Skeletal muscle tissue (tissue), 4 donors: ENCODE data around the gene NFIX. TPM values are rescaled to one million over a fixed set of nuclear protein-coding genes. Genes with fewer than 3 reads are reported as not detected.
"Not testable (repeated sequence)": the region's sequence is repeated elsewhere in the genome, so short reads cannot be mapped to it uniquely, and the experiment has no call there.

Source experiments
- H3K27ac ChIP-seq: one replicate; pipeline ENCODE4 v1.7.0; 2013; ENCODE audit warnings: mild to moderate bottlenecking, low read depth, low read length, inconsistent platforms
- H3K27me3 ChIP-seq, 3 donors: one replicate each; pipeline ENCODE4 v1.7.0; 2013; ENCODE audit warnings: low read length in 3 of 3; ENCODE audit not compliant: control insufficient read depth in 3 of 3, insufficient read depth in 3 of 3
- H3K36me3 ChIP-seq, 3 donors: one replicate each; pipeline ENCODE4 v1.7.0; 2013; ENCODE audit warnings: low read length in 3 of 3; ENCODE audit not compliant: control insufficient read depth in 3 of 3, insufficient read depth in 3 of 3
- H3K4me1 ChIP-seq, 3 donors: one replicate each; pipeline ENCODE4 v1.7.0; 2013; ENCODE audit warnings: low read length in 3 of 3, mild to moderate bottlenecking in 3 of 3; ENCODE audit not compliant: control insufficient read depth in 3 of 3, insufficient read depth in 3 of 3
- H3K4me3 ChIP-seq, 3 donors: one replicate each; pipeline ENCODE4 v1.7.0; 2013; ENCODE audit warnings: low read length in 3 of 3
- H3K9ac ChIP-seq, 3 donors: one replicate each; pipeline ENCODE4 v1.7.0; 2013; ENCODE audit warnings: low read length in 3 of 3, mild to moderate bottlenecking in 3 of 3, moderate library complexity in 2 of 3, low read depth in 1 of 3
- H3K9me3 ChIP-seq, 3 donors: one replicate each; pipeline ENCODE4 v1.7.0; 2013; ENCODE audit warnings: low read length in 3 of 3; ENCODE audit not compliant: control insufficient read depth in 3 of 3
- total RNA-seq: library from RNA; depleted of rRNA; stranded (reverse); fragments of >200 nt; gene quantifications from one replicate; pipeline ENCODE4 v1.2.3, GENCODE V29; 2014
- donor health status: Osteomylitis.

The NFIX gene
- total RNA-seq, 1 donor from 2014 or later = 49.1 TPM

DNA sequence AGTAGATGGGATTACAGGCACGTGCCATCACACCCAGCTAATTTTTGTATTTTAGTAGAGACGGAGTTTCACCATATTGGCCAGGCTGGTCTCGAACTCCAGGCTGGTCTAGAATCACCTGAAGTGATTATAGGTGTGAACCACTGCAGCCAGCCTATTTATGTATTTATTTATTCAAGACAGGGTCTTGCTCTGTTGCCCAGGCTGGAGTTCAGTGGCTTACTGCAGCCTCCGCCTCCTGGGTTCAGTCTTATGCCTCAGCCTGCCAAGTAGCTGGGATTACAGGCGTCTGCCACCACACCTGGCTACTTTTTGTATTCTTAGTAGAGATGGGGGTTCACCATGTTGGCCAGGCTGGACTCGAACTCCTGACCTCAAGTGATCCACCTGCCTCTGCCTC is 43.2 kb upstream of the NFIX start:
- H3K27me3 ChIP-seq, H3K9ac ChIP-seq, H3K9me3 ChIP-seq, H3K4me3 ChIP-seq: not testable (repeated sequence)
- Histone ChIP-seq H3K36me3 (peaks cover 50 to 60% (median 56%) of the 10 kb centered on the region in 3 donors), H3K4me1 (peaks cover 64 to 81% (median 70%) of the 10 kb centered on the region in 3 donors), H3K27ac (peak overlapping the region; percentile 25)

DNA sequence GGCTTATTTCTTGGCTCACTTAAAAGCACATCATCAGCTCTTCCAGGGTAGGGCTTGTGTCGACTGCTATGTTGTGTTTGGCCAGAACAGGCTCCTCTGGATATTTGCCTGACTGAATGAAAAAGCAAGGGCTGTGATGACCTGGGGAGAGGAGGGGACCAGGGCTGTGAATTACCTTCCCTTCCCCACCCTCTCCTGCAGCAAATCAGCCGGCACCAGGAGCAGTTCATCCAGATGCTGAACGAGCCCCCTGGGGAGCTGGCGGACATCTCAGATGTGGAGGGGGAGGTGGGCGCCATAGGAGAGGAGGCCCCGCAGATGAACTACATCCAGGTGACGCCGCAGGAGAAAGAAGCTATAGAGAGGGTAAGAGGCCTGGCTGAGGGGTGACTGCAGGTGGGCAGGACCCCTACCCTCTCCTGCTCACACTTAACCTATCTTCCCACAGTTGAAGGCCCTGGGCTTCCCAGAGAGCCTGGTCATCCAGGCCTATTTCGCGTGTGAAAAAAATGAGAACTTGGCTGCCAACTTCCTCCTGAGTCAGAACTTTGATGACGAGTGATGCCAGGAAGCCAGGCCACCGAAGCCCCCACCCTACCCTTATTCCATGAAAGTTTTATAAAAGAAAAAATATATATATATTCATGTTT is 42.7 kb upstream of the NFIX start:
- H3K9me3 ChIP-seq = no peaks in the 10 kb centered on the region

DNA sequence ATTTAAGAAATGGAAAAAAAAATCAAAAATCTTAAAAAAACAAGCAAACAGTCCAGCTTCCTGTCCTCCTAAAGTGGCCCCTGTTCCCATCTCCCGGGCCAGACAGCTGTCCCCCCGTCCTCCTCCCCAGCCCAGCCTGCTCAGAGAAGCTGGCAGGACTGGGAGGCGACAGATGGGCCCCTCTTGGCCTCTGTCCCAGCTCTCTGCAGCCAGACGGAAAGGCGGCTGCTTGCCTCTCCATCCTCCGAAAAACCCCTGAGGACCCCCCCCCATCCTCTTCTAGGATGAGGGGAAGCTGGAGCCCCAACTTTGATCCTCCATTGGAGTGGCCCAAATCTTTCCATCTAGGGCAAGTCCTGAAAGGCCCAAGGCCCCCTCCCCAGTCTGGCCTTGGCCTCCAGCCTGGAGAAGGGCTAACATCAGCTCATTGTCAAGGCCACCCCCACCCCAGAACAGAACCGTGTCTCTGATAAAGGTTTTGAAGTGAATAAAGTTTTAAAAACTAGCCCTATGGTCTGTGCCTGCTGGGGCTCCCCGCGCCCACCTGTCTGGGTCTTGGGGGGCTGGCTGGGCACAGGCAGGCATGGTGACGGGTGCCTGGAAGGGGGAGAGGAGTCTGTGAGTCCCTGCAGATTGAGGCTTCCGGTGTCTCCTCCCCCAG is 42.0 kb upstream of the NFIX start:
- Histone ChIP-seq H3K9me3 (no peaks in the 10 kb centered on the region), H3K4me1 (peaks cover 54 to 69% (median 58%) of the 10 kb centered on the region in 3 donors), H3K27me3 (no peaks in the 10 kb centered on the region), H3K27ac (no peak overlapping the region), H3K4me3 (no peak overlapping the region), H3K36me3 (peaks cover 43 to 53% (median 48%) of the 10 kb centered on the region in 3 donors), H3K9ac (peak overlapping the region in 1 of 3 donors; percentile 16)

More for the DNA sequence above, 42.7 kb upstream of the NFIX start:
- peak overlapping the region; percentile 25 for H3K27ac ChIP-seq
- H3K36me3 ChIP-seq = peaks cover 50 to 59% (median 54%) of the 10 kb centered on the region in 3 donors
- H3K4me3 ChIP-seq = no peak overlapping the region
- peak overlapping the region in 1 of 3 donors; percentile 33 for H3K9ac ChIP-seq
- no peaks in the 10 kb centered on the region for H3K27me3 ChIP-seq
- peaks cover 59 to 76% (median 64%) of the 10 kb centered on the region in 3 donors for H3K4me1 ChIP-seq

DNA sequence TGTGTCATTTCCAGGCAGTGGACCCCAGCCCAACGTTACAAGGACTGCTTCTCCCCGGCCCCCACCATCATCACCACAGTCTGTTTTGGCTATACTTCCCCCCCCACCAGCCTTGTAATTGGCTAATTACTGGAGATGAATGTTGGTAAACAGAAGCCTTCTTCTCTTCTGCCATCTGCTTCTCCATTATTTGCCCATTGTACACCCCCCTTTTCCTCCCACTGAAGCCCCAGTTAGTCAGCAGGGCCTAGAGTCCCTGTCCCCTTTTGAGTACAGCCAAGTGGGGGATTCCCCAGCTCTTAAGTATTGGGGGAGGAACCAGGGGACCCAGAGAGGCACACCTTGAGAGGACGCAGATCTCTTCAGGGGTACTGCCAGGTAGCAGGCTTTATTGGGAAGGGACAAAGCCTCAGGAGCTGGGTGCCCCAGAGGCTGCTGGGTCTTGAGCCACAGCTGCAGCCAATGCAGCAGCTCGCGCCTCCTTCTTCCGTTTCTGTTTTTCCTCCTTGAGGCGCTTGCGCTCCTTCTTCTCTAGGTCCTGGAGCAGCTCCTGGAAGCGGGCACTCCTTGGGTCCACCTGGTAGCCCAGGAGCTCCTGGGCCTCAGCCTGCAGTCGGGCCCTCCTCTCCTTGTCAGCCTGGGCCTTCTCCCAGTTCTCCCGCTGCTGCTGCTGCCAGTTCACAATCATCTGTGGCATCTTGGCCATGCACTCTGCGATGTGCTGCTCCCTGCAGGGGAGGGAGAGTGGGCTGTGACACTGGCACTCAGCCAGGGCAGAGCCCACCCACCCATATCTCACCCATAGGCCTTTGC is 41.3 kb upstream of the NFIX start:
- H3K9ac ChIP-seq = peak overlapping the region in 1 of 3 donors; percentile 16
- no peaks in the 10 kb centered on the region for H3K9me3 ChIP-seq
- peak overlapping the region in 1 of 3 donors; percentile 13 for H3K4me3 ChIP-seq
- no peaks in the 10 kb centered on the region for H3K27me3 ChIP-seq
- no peak overlapping the region for H3K27ac ChIP-seq
- H3K4me1 ChIP-seq = peaks cover 52 to 62% (median 54%) of the 10 kb centered on the region in 3 donors
- peaks cover 36 to 46% (median 40%) of the 10 kb centered on the region in 3 donors for H3K36me3 ChIP-seq

DNA sequence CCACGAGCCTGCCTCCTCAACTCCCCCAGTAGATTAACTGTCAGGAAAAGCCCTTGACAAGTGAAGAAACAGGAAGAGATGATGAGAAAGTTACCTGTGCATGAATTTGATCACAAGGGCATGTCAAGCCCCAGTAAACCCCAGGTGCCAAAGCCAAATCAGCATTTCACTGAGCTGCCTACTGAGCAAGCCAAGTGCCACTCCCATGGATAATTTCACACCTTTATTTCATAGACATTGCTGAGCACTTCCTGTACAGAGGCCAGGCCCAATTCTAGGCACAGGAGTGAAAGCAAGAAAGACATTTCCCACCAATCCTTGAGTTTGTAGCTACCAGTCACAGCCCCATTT is 40.7 kb upstream of the NFIX start:
- Histone ChIP-seq H3K27ac (no peak overlapping the region), H3K27me3 (no peaks in the 10 kb centered on the region), H3K9me3 (no peaks in the 10 kb centered on the region), H3K4me1 (peaks cover 46 to 56% (median 48%) of the 10 kb centered on the region in 3 donors), H3K4me3 (no peak overlapping the region), H3K9ac (peak overlapping the region in 2 of 3 donors; percentile 51 to 57), H3K36me3 (peaks cover 30 to 40% (median 34%) of the 10 kb centered on the region in 3 donors)

DNA sequence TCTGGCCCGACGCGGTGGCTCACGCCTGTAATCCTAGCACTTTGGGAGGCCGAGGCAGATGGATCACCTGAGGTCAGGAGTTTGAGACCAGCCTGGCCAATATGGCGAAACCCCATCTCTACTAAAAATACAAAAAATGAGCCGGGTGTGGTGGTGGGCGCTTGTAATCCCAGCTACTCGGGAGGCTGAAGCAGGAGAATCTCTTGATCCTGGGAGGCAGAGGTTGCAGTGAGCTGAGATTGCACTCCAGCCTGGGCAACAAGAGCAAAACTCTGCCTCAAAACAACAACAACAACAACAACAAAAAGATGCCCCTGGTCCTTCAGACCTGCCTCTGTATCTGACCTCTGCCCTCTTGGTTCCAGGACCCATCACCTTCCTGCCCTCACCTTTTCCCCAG is 39.7 kb upstream of the NFIX start:
- H3K27ac ChIP-seq, H3K27me3 ChIP-seq, H3K9me3 ChIP-seq: not testable (repeated sequence)
- peaks cover 41 to 51% (median 42%) of the 10 kb centered on the region in 3 donors for H3K4me1 ChIP-seq
- H3K9ac ChIP-seq = peak overlapping the region; percentile 54 to 91 (median 57)
- H3K36me3 ChIP-seq = peaks cover 23 to 32% (median 28%) of the 10 kb centered on the region in 3 donors
- peak overlapping the region; percentile 86 to 98 (median 91) for H3K4me3 ChIP-seq

DNA sequence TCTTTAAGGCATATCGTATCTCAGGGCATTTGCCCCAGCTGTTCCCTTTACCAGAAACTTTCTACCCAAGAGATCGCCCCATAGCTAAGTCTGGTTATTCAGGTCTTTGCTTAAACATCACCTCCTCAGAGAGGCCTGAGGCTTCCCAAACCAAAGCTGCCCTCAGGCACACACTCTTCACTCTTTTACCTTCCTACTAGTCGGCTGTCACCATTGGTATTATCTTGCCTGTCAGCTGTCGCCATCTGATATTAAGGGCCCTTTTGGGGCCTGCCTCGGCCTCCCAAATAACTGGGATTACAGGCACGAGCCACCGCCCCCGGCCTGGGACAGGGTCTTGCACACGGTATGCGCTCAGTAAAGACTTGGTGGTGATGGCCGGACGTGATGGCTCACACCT is 39.3 kb upstream of the NFIX start:
- no peaks in the 10 kb centered on the region for H3K27me3 ChIP-seq
- no peak overlapping the region for H3K27ac ChIP-seq
- peak overlapping the region; percentile 54 to 95 (median 91) for H3K9ac ChIP-seq

DNA sequence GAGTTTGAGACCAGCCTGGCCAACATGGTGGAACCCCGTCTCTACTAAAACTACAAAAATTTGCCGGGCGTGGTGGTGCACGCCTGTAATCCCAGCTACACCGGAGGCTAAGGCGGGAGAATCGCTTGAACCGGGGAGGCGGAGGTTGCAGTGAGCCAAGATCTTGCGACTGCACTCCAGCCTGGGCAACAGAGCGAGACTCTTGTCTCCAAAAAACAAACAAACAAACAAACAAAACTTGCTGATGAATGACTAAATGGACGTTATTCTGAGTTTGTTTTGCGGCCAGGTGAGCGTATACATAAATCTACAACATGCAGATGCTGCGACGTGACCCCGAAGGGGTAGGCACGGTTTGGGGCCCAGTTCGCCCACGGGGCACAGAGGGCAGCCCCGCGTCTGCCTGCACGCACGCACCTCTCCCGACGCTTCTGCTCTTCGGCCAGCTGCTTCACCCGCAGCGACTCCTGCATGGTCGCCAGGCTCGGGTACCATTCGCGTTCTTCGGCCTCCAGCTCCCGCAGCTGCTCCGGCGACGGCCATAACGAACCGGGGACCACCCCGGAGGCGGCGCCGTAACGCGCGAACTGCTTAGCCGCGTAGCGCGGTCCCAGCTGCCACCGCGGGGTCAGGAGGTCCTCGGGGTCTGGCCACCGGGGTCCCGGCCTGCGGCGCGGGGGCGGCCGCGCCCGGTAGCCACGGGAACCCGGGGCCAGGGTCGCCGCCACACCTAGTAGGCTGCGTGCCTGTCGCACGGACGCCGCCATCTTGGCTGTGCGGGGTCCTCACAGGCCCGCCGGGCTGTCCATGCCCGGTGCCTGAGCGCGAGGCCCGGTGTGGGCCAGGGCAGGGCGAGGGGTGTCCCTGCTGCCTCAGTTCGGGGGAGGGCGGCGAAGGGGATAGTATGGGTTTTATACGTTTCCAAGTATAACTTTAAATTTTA is 38.6 kb upstream of the NFIX start, which contains the start of gene GADD45GIP1:
Gene GADD45GIP1, minus strand, starts transcription at position 778 of the 943 bp plus-strand sequence. Its CDS starts 11 bp downstream, at position 767.
- H3K27ac ChIP-seq = peak within 1 kb of the TSS; percentile 81
- peaks cover 19 to 24% (median 21%) of the 10 kb centered on the region in 3 donors for H3K36me3 ChIP-seq
- peaks cover 39 to 48% (median 40%) of the 10 kb centered on the region in 3 donors for H3K4me1 ChIP-seq
- H3K27me3 ChIP-seq = no peaks in the 10 kb centered on the region
- H3K9me3 ChIP-seq = no peaks in the 10 kb centered on the region
- H3K4me3 ChIP-seq = peak within 1 kb of the TSS; percentile 86 to 98 (median 91)
- H3K9ac ChIP-seq = peak within 1 kb of the TSS; percentile 91 to 95 (median 92)

More for the DNA sequence above, 39.3 kb upstream of the NFIX start:
- H3K36me3 ChIP-seq = peaks cover 21 to 29% (median 26%) of the 10 kb centered on the region in 3 donors
- no peaks in the 10 kb centered on the region for H3K9me3 ChIP-seq
- peaks cover 41 to 51% (median 42%) of the 10 kb centered on the region in 3 donors for H3K4me1 ChIP-seq
- peak overlapping the region; percentile 86 to 98 (median 91) for H3K4me3 ChIP-seq
